Stomach (tissue), 4 donors: ENCODE data around the gene LILRA6.

ENCODE experiments used
- CTCF ChIP-seq, 7 experiments: fragments of 450-650 bp in 4 of 7; fragments of 200-600 bp in 3 of 7; sonication (generic) in 3 of 7; IDR thresholded peaks; one replicate each; pipeline ENCODE4 v1.5.1; 2016 to 2019; ENCODE audit warnings: antibody characterized with exemption in 7 of 7, control low read depth in 2 of 7, mild to moderate bottlenecking in 1 of 7
- POLR2A ChIP-seq, 4 donors: fragments of 450-650 bp; IDR thresholded peaks; one replicate each; pipeline ENCODE4 v1.6.1; 2016; ENCODE audit warnings: antibody characterized with exemption in 4 of 4, control low read depth in 2 of 4, mild to moderate bottlenecking in 1 of 4, moderate library complexity in 1 of 4

DNA sequence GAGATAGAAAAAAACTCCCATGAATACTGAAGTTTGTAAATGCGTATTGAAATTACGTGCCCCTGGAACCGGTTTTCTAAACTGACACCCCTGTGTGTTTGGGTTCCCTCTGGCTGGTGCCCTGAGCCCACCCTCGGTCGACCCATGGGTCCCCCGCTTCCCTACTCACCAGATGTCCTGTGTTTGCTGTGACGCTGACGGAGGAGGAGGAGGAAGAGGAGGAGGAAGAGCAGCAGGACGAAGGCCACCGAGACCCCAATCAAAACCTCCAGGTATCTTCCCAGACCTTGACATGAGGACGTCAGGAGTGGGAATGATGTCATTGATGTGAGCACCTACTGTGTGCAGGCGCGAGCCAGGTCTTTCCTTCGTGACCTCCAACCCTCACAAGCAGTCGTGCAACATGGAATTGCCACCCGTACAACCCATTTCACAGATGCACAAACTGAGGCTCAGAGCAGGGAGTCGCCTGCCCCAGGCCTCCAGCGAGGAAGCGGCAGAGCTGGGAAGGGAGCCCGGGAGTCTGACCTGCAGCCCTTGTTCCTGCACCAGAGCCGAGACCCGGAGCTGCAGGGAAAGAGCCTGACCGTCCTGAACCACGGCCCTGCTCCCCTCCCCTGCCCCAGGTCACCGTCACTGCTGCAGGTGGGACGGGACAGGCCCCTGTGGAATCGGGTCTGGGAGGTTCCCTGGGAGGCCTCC, 23.5 kb downstream of the LILRA6 start:
- TF ChIP-seq CTCF (IDR thresholded peaks at IDR 0.05) (no peak), POLR2A (IDR thresholded peaks at IDR 0.05) (no peak)
